SK-N-MC (cell line): Measurements from ENCODE around the gene IRF8.
"Not testable (repeated sequence)": the region's sequence is repeated elsewhere in the genome, so short reads cannot be mapped to it uniquely, and the experiment has no call there.

ENCODE experiments used
- DNase-seq: peaks from one replicate; pipeline ENCODE4 v3.0.0-alpha.2; 2011; ENCODE audit warnings: low read depth, low spot score
- H3K27ac ChIP-seq: fragments of 200-600 bp; sonication (generic); 2 replicates; pipeline ENCODE4 v1.5.1; 2016; ENCODE audit warnings: mixed run types
- H3K36me3 ChIP-seq: fragments of 200-600 bp; sonication (generic); 2 replicates; pipeline ENCODE4 v1.6.1; 2017; ENCODE audit warnings: antibody characterized with exemption, low read length, mixed read lengths; ENCODE audit not compliant: insufficient read depth
- H3K4me3 ChIP-seq: fragments of 200-600 bp; sonication (generic); 2 replicates; pipeline ENCODE4 v1.5.1; 2016
- H3K9ac ChIP-seq: fragments of 200-600 bp; sonication (generic); 2 replicates; pipeline ENCODE4 v1.8.0; 2017; ENCODE audit warnings: mixed run types, mixed read lengths; ENCODE audit not compliant: insufficient read length
- H3K9me3 ChIP-seq: fragments of 200-600 bp; sonication (generic); 2 replicates; pipeline ENCODE4 v1.6.1; 2017; ENCODE audit warnings: low read depth, mild to moderate bottlenecking, antibody characterized with exemption, low read length, moderate library complexity, mixed read lengths
- EZH2 ChIP-seq: fragments of 200-600 bp; sonication (generic); IDR thresholded peaks from one replicate; pipeline ENCODE4 v1.6.1; 2017; ENCODE audit warnings: antibody characterized with exemption
- FOXP2 ChIP-seq: optimal IDR thresholded peaks from 2 replicates; pipeline ENCODE3; 2011; ENCODE audit warnings: mild to moderate bottlenecking, moderate library complexity; ENCODE audit not compliant: insufficient read depth; ENCODE audit errors: extremely low read length, control extremely low read depth
- POLR2AphosphoS5 ChIP-seq: IDR thresholded peaks from 2 replicates; pipeline ENCODE4 v1.6.1; 2012; ENCODE audit warnings: mild to moderate bottlenecking, low read depth, low read length, borderline replicate concordance

IRF8 gene

DNA sequence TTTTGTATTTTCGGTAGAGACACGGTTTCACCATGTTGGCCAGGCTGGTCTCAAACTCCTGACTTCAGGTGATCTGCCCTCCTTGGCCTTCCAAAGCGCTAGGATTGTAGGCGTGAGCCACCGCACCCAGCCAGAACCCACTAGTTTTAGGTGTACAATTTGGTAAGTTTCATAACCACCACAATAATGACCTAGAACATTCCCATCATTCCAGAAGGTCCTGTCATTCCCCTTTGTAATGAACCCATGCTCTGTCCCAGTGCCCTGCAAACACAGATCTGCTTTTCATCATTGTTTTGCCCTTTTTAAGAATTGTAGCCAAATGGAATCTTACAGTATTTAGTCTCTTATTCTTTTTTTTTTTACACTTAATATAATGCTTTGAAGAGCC, 35.6 kb upstream of the IRF8 start:
- TF ChIP-seq FOXP2 (no peak), EZH2 (no peak), POLR2AphosphoS5 (no peak)
- DNase-seq, result no peak
- Histone ChIP-seq H3K4me3 (no peak overlapping the region), H3K36me3 (no peaks in the 10 kb centered on the region), H3K9me3 (no peaks in the 10 kb centered on the region), H3K27ac (no peak overlapping the region), H3K9ac (no peak overlapping the region)

GRCh38 chr16:85864965-85865364, 34.0 kb upstream of the IRF8 start:
- Histone ChIP-seq H3K9me3 (no peaks in the 10 kb centered on the region), H3K36me3 (no peaks in the 10 kb centered on the region), H3K9ac (no peak overlapping the region), H3K4me3 (no peak overlapping the region), H3K27ac (no peak overlapping the region)
- no peak for TF ChIP-seq FOXP2
- TF ChIP-seq POLR2AphosphoS5, result no peak
- no peak for TF ChIP-seq EZH2
- DNase-seq, result no peak

GRCh38 chr16:85867189-85867588, 31.8 kb upstream of the IRF8 start:
- H3K9ac ChIP-seq, result no peak overlapping the region
- DNase-seq, result no peak
- H3K4me3 ChIP-seq, result no peak overlapping the region
- H3K27ac ChIP-seq, result no peak overlapping the region
- H3K9me3 ChIP-seq, result no peaks in the 10 kb centered on the region
- TF ChIP-seq FOXP2 (no peak), POLR2AphosphoS5 (no peak), EZH2 (no peak)
- H3K36me3 ChIP-seq, result no peaks in the 10 kb centered on the region

- no peaks in the 10 kb centered on the region for H3K9me3 ChIP-seq
- H3K27ac ChIP-seq, result no peak overlapping the region
- no peak for DNase-seq
- TF ChIP-seq FOXP2 (no peak), POLR2AphosphoS5 (no peak), EZH2 (no peak)
- H3K4me3 ChIP-seq, result no peak overlapping the region
- H3K36me3 ChIP-seq, result no peaks in the 10 kb centered on the region
- no peak overlapping the region for H3K9ac ChIP-seq
Measured at GRCh38 chr16:85868495-85868894, 30.5 kb upstream of the IRF8 start.

- Histone ChIP-seq H3K9ac (no peak overlapping the region), H3K27ac (no peak overlapping the region), H3K9me3 (no peaks in the 10 kb centered on the region), H3K36me3 (no peaks in the 10 kb centered on the region), H3K4me3 (no peak overlapping the region)
- no peak for DNase-seq
- TF ChIP-seq POLR2AphosphoS5, result no peak
- TF ChIP-seq EZH2, result no peak
Measured at GRCh38 chr16:85869206-85869605, 29.8 kb upstream of the IRF8 start.

GRCh38 chr16:85869785-85870558, 29.0 kb upstream of the IRF8 start:
- H3K36me3 ChIP-seq, result no peaks in the 10 kb centered on the region
- no peak overlapping the region for H3K9ac ChIP-seq
- H3K4me3 ChIP-seq, result no peak overlapping the region
- H3K27ac ChIP-seq, result no peak overlapping the region
- no peak for TF ChIP-seq EZH2
- TF ChIP-seq POLR2AphosphoS5, result no peak
- no peak for TF ChIP-seq FOXP2
- H3K9me3 ChIP-seq, result no peaks in the 10 kb centered on the region
- DNase-seq, result no peak

GRCh38 chr16:85871756-85872155, 27.2 kb upstream of the IRF8 start:
- DNase-seq, result no peak
- TF ChIP-seq POLR2AphosphoS5, result no peak
- no peak for TF ChIP-seq FOXP2
- TF ChIP-seq EZH2, result no peak
- Histone ChIP-seq H3K27ac (no peak overlapping the region), H3K4me3 (no peak overlapping the region), H3K9ac (no peak overlapping the region), H3K36me3 (no peaks in the 10 kb centered on the region), H3K9me3 (no peaks in the 10 kb centered on the region)

GRCh38 chr16:85872734-85873133, 26.2 kb upstream of the IRF8 start:
- no peak for TF ChIP-seq FOXP2
- TF ChIP-seq POLR2AphosphoS5, result no peak
- TF ChIP-seq EZH2, result no peak
- no peaks in the 10 kb centered on the region for H3K9me3 ChIP-seq
- H3K9ac ChIP-seq, result no peak overlapping the region
- H3K36me3 ChIP-seq, result no peaks in the 10 kb centered on the region
- no peak overlapping the region for H3K27ac ChIP-seq
- H3K4me3 ChIP-seq, result no peak overlapping the region
- no peak for DNase-seq

DNA sequence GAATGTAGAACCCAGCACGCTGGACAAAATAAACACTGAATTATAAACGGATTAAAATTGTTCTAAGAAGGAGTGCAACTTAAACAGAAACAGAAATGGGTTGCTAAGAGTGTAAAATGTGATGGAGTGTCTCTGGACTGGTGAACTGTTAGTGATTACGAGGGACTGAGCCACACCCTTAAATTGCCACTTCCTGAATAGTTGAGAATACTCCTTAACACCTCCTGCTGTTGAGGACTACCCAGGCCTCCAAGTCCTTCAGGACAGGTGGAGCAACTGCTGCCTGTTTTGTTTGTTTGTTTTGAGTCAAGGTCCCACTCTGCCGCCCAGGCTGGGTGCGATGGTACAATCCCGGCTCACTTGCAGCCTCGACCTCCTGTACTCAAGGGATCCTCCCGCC, 25.8 kb upstream of the IRF8 start:
- Histone ChIP-seq H3K27ac (no peak overlapping the region), H3K9ac (no peak overlapping the region), H3K36me3 (no peaks in the 10 kb centered on the region), H3K4me3 (no peak overlapping the region), H3K9me3 (no peaks in the 10 kb centered on the region)
- no peak for TF ChIP-seq FOXP2
- TF ChIP-seq POLR2AphosphoS5, result no peak
- no peak for TF ChIP-seq EZH2
- no peak for DNase-seq

GRCh38 chr16:85874031-85874430, 24.9 kb upstream of the IRF8 start:
- not testable (repeated sequence) for DNase-seq, H3K9ac ChIP-seq, H3K4me3 ChIP-seq, H3K27ac ChIP-seq, H3K9me3 ChIP-seq, H3K36me3 ChIP-seq
